Upper lobe of right lung (tissue), 1 donor: ENCODE data around the gene CDK14. TPM values are rescaled to one million over a fixed set of nuclear protein-coding genes. Genes with fewer than 3 reads are reported as not detected.

ENCODE experiments used
- ATAC-seq: fragments of 200-7000 bp; cut with Tn5 transposase; one replicate; pipeline ENCODE4 v1.9.1; 2020; ENCODE audit warnings: mild to moderate bottlenecking, moderate library complexity
- DNase-seq: peaks from one replicate; pipeline ENCODE4 v3.0.0-alpha.2; 2020
- H3K27ac ChIP-seq: fragments of 200-600 bp; one replicate; pipeline ENCODE4 v1.8.0; 2022
- H3K27me3 ChIP-seq: fragments of 200-600 bp; one replicate; pipeline ENCODE4 v1.8.0; 2022; ENCODE audit warnings: mild to moderate bottlenecking
- H3K36me3 ChIP-seq: fragments of 200-600 bp; one replicate; pipeline ENCODE4 v1.8.0; 2022
- H3K4me1 ChIP-seq: fragments of 200-600 bp; one replicate; pipeline ENCODE4 v1.8.0; 2022
- H3K4me3 ChIP-seq: fragments of 200-600 bp; one replicate; pipeline ENCODE4 v1.8.0; 2022; ENCODE audit warnings: mild to moderate bottlenecking
- H3K9me3 ChIP-seq: fragments of 200-600 bp; one replicate; pipeline ENCODE4 v1.8.0; 2022
- CTCF ChIP-seq: fragments of 200-600 bp; IDR thresholded peaks from one replicate; pipeline ENCODE4 v1.8.0; 2022; ENCODE audit warnings: antibody characterized with exemption
- intact Hi-C: fragments of 100-400 bp; cut with DNase I; formaldehyde crosslinking; loops from one replicate; pipeline ENCODE4 v1.11.0; 2022
- total RNA-seq: library from RNA; stranded (reverse); fragmentation: NEBNext Ultra II Directional; extraction: Animal tissue kit (Norgen Biotek cat#: 25700); gene quantifications from one replicate; pipeline ENCODE4 v1.2.1, GENCODE V29; 2021
- donor health status: DM: no; HTN: yes; CAD: no; lungs with severe emphysema.

The CDK14 gene
- total RNA-seq, 1 donor from 2014 or later: 47.2 TPM

DNA sequence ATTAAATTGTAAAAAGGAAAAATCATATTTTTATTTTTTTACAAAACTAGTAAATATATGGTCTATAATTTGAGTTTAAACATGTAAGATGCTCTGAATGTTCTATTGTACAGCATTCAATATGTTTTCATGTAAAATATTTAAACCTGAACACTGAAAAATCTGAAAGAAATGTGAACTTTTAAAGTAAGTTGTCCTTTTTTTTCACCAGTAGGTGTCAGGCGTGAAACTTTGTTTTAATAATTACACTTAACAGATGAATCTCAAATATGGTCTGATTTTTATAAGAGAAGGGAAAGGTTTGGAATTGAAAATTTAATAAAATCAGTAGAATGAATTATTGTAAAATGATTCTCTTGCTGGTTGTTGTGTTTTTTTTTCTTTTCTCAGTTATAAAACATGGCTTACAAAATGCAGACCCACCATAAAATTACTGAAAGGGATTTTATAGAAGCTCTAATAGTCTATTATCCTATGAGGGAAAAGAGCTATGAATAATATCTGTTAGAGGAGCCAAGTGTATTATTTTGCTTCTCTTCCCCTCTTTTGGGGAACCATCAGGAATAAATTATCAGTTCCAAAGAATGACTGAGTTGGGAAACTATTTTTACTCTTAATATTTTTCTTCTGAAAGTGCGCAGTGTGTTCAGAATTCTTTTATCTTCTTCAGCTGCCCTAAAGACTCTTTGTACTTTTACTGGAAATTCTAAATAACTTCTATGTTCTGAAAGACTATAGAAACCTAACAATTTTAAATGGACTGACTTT, 450.4 kb downstream of the CDK14 start:
- intact Hi-C loops: no loop called here
- Histone ChIP-seq H3K4me3 (no peak overlapping the region), H3K36me3 (no peaks in the 10 kb centered on the region), H3K4me1 (peaks cover 3% of the 10 kb centered on the region), H3K27ac (no peak overlapping the region), H3K9me3 (no peaks in the 10 kb centered on the region), H3K27me3 (no peaks in the 10 kb centered on the region)
- DNase-seq: no peak
- ATAC-seq: no peak
- no peak for TF ChIP-seq CTCF

- ATAC-seq: no peak
- DNase-seq: no peak
- intact Hi-C loops: no loop called here
- H3K27ac ChIP-seq: no peak overlapping the region
- H3K9me3 ChIP-seq: no peaks in the 10 kb centered on the region
- TF ChIP-seq CTCF: no peak
- peaks cover 3% of the 10 kb centered on the region for H3K4me1 ChIP-seq
- H3K4me3 ChIP-seq: no peak overlapping the region
- no peaks in the 10 kb centered on the region for H3K36me3 ChIP-seq
- no peaks in the 10 kb centered on the region for H3K27me3 ChIP-seq
These were observed 451.5 kb downstream of the CDK14 start for GRCh38 chr7:91047636-91048035.

DNA sequence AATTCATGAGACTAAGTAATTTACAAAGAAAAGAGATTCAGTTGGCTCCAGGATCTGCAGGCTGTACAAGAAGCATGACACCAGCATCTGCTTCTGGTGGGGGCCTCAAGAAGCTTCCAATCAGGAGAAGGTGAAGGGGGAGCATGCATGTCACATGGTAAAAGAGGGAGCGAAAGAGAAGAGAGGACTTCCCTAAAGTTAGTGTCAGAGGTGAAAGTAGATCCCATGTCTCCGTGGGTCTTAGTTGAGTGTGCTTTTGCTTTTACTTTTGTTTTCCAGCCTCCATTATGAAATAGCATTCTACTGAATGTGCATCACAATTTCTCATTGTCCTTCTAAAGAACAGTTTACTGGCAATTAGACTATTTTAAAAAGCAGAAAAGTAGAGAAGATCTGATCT, 454.6 kb downstream of the CDK14 start:
- intact Hi-C loops: no loop called here
- Histone ChIP-seq H3K4me3 (no peak overlapping the region), H3K4me1 (peaks cover 3% of the 10 kb centered on the region), H3K27me3 (no peaks in the 10 kb centered on the region), H3K36me3 (no peaks in the 10 kb centered on the region), H3K27ac (no peak overlapping the region), H3K9me3 (no peaks in the 10 kb centered on the region)
- ATAC-seq (peak; percentile 87), DNase-seq (no peak)
- no peak for TF ChIP-seq CTCF

DNA sequence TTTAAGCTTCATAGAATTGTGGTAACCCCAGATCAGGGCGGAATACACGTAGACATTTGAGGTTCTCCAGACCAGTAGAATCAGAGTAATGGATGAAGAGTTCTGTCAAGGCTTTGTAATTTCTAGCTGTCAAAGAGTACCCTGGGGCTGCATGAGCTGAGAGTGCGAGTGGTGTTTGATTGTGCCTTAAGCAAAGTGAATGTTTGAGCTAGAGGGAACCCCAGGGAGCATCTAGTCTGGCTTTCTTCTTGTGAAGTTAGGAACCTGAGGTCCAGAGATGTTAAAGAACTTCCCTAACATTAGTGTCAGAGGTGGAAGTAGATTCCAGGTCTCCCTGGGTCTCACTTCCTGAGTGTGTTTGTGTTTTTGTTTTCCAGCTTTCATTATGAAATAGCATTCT, 455.8 kb downstream of the CDK14 start:
- Histone ChIP-seq H3K27me3 (no peaks in the 10 kb centered on the region), H3K4me3 (no peak overlapping the region), H3K36me3 (no peaks in the 10 kb centered on the region), H3K4me1 (no peaks in the 10 kb centered on the region), H3K27ac (no peak overlapping the region), H3K9me3 (no peaks in the 10 kb centered on the region)
- DNase-seq (no peak), ATAC-seq (no peak)
- intact Hi-C loops: no loop called here
- no peak for TF ChIP-seq CTCF

- no peak for TF ChIP-seq CTCF
These were observed 458.3 kb downstream of the CDK14 start for GRCh38 chr7:91054374-91054773.

More at GRCh38 chr7:91054374-91054773, 458.3 kb downstream of the CDK14 start:
- Histone ChIP-seq H3K9me3 (no peaks in the 10 kb centered on the region), H3K27ac (no peak overlapping the region), H3K4me3 (no peak overlapping the region), H3K4me1 (no peaks in the 10 kb centered on the region), H3K27me3 (no peaks in the 10 kb centered on the region), H3K36me3 (no peaks in the 10 kb centered on the region)
- DNase-seq: no peak
- no peak for ATAC-seq
- intact Hi-C loops: no loop called here
